GM12878 (cell line): ENCODE data around the gene MTMR10. TPM values are rescaled to one million over a fixed set of nuclear protein-coding genes. Genes with fewer than 3 reads are reported as not detected.
A peak's percentile ranks its signal among the peaks of the same experiment; 100 is the strongest.

Experiments
- BRCA1 ChIP-seq: IDR thresholded peaks from 2 replicates; pipeline ENCODE4 v1.6.1; 2011; ENCODE audit warnings: low read depth, low read length, improper control_type of control experiment
- CHD2 ChIP-seq: IDR thresholded peaks from 2 replicates; pipeline ENCODE4 v1.6.1; 2011; ENCODE audit warnings: low read depth, low read length, improper control_type of control experiment, borderline replicate concordance
- CTCF ChIP-seq, 3 experiments: IDR thresholded peaks in 2 of 3; conservative IDR thresholded peaks in 1 of 3; 2 replicates each; pipeline ENCODE4 v1.5.1; 2011; ENCODE audit warnings: low read depth in 3 of 3, low read length in 3 of 3, mild to moderate bottlenecking in 3 of 3, control low read depth in 2 of 3, moderate library complexity in 2 of 3, inconsistent platforms in 1 of 3, mixed read lengths in 1 of 3; ENCODE audit not compliant: control insufficient read depth in 2 of 3, insufficient read depth in 1 of 3; ENCODE audit errors: extremely low read depth in 1 of 3
- EED ChIP-seq: sonication (generic); IDR thresholded peaks from 2 replicates; pipeline ENCODE4 v1.6.1; 2016; ENCODE audit warnings: antibody characterized with exemption, low read depth
- ETV6 ChIP-seq, 2 experiments: fragments of 450-650 bp in 1 of 2; IDR thresholded peaks in 1 of 2; conservative IDR thresholded peaks in 1 of 2; 2 replicates each; pipeline ENCODE4 v1.6.1; 2014; ENCODE audit warnings: antibody characterized with exemption in 1 of 2, borderline replicate concordance in 1 of 2, low read depth in 1 of 2, mild to moderate bottlenecking in 1 of 2, moderate library complexity in 1 of 2
- HCFC1 ChIP-seq: fragments of 150-350 bp; IDR thresholded peaks from 2 replicates; pipeline ENCODE4 v1.6.1; 2014; ENCODE audit warnings: low read length
- HDGF ChIP-seq: fragments of 450-650 bp; IDR thresholded peaks from 2 replicates; pipeline ENCODE4 v1.6.1; 2016; ENCODE audit warnings: antibody characterized with exemption
- HSF1 ChIP-seq: fragments of 150-350 bp; IDR thresholded peaks from 2 replicates; pipeline ENCODE4 v1.6.1; 2014; ENCODE audit warnings: mild to moderate bottlenecking, low read depth, low read length
- IKZF1 ChIP-seq: fragments of 450-650 bp; conservative IDR thresholded peaks from 2 replicates; pipeline ENCODE4 v1.6.1; 2017; ENCODE audit warnings: antibody characterized with exemption, mild to moderate bottlenecking
- IRF3 ChIP-seq: fragments of 450-650 bp; IDR thresholded peaks from 2 replicates; pipeline ENCODE4 v1.6.1; 2014; ENCODE audit warnings: mild to moderate bottlenecking
- KDM1A ChIP-seq: fragments of 200-600 bp; sonication (generic); IDR thresholded peaks from 2 replicates; pipeline ENCODE4 v1.6.1; 2016; ENCODE audit warnings: borderline replicate concordance
- KLF5 ChIP-seq: fragments of 450-650 bp; IDR thresholded peaks from 2 replicates; pipeline ENCODE4 v1.6.1; 2014; ENCODE audit warnings: mild to moderate bottlenecking; ENCODE audit not compliant: partially characterized antibody
- MTA3 ChIP-seq: IDR thresholded peaks from 2 replicates; pipeline ENCODE4 v1.6.1; 2012; ENCODE audit warnings: low read length, inconsistent platforms, borderline replicate concordance
- NBN ChIP-seq: fragments of 450-650 bp; IDR thresholded peaks from 2 replicates; pipeline ENCODE4 v1.6.1; 2016
- USF1 ChIP-seq: IDR thresholded peaks from 2 replicates; pipeline ENCODE4 v1.6.1; 2011; ENCODE audit warnings: borderline replicate concordance, low read depth, mild to moderate bottlenecking, moderate library complexity, mixed read lengths, low read length; ENCODE audit not compliant: insufficient read depth; ENCODE audit errors: extremely low read length
- ZBED1 ChIP-seq: IDR thresholded peaks from 2 replicates; pipeline ENCODE4 v1.6.1; 2016; ENCODE audit warnings: borderline replicate concordance
- ZZZ3 ChIP-seq: IDR thresholded peaks from 2 replicates; pipeline ENCODE4 v1.6.1; 2011; ENCODE audit warnings: low read depth; ENCODE audit not compliant: control insufficient read depth, insufficient read length
- polyA plus RNA-seq, 11 experiments: library from polyadenylated mRNA; depleted of rRNA in 4 of 11; unstranded in 6 of 11; stranded (reverse) in 5 of 11; fragments of >200 nt; fragmentation: Nextera tagmentation in 4 of 11; fragmentation: Illumina TruSeq in 1 of 11; extraction: Ambion mirVana in 4 of 11; extraction: Trizol in 1 of 11; gene quantifications; 1 replicate in 1 of 11; 2 replicates in 10 of 11; pipeline versions ENCODE4 v1.2.1 to v1.2.3, GENCODE V29; 2011 to 2016; ENCODE audit warnings: inconsistent platforms in 2 of 11, missing spikeins in 2 of 11, low read depth in 1 of 11
- total RNA-seq, 4 experiments: library from RNA; depleted of rRNA in 3 of 4; stranded (reverse); fragments of >200 nt in 3 of 4; fragmentation: Illumina TruSeq in 1 of 4; extraction: Trizol in 1 of 4; gene quantifications; 2 replicates each; pipeline versions ENCODE4 v1.2.1 to v1.2.3, GENCODE V29; 2013 to 2021
- TF ChIP-seq, protein P1 (sequence below): IDR thresholded peaks from 2 replicates; pipeline ENCODE4 v1.6.1; 2012; ENCODE audit warnings: improper control_type of control experiment, low read depth, low read length; ENCODE audit not compliant: insufficient replicate concordance

The MTMR10 gene
- total and polyA plus RNA-seq, 10 of the 15 experiments (the other 5 are each of a cell fraction or from before 2014, with no cell fraction given): 1.9 to 13.6 (median 8.9) TPM

DNA sequence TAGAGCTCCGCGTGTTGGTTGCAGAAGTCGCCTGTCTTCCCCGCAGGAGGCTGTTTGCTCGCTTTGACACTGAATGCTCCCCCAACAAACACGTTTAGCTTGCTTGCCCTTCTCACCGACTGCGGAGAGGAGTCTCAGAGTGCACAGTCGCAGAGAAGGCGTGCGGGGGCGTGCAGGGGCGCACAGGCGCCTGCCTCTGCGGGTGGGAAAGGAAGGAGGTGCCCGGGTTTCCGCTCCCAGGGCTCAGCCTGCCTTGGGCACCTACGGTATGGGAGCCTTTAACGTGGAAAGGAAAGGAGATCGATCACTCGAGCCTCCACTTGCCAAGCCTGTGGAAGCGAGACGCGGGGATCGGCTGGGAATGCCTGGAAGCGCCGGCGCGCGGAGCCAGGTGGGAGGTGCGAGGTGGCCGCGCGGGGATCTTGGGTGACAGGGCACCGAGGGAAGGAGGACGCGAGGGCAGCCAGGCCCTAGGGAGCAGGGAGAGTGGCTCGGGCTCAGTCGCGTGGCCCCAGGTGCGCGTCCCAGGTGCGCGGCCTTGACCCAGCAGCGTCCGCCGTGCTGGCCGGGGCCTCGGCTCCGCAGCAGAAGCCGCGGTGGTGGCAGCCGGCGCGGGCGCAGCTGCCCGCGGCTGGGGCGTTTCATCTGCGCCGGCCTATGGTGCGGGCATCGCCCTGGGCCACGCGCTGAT, 87.8 kb downstream of the MTMR10 start, which contains the start of gene FAN1 (continued):
- TF ChIP-seq, protein P1, sequence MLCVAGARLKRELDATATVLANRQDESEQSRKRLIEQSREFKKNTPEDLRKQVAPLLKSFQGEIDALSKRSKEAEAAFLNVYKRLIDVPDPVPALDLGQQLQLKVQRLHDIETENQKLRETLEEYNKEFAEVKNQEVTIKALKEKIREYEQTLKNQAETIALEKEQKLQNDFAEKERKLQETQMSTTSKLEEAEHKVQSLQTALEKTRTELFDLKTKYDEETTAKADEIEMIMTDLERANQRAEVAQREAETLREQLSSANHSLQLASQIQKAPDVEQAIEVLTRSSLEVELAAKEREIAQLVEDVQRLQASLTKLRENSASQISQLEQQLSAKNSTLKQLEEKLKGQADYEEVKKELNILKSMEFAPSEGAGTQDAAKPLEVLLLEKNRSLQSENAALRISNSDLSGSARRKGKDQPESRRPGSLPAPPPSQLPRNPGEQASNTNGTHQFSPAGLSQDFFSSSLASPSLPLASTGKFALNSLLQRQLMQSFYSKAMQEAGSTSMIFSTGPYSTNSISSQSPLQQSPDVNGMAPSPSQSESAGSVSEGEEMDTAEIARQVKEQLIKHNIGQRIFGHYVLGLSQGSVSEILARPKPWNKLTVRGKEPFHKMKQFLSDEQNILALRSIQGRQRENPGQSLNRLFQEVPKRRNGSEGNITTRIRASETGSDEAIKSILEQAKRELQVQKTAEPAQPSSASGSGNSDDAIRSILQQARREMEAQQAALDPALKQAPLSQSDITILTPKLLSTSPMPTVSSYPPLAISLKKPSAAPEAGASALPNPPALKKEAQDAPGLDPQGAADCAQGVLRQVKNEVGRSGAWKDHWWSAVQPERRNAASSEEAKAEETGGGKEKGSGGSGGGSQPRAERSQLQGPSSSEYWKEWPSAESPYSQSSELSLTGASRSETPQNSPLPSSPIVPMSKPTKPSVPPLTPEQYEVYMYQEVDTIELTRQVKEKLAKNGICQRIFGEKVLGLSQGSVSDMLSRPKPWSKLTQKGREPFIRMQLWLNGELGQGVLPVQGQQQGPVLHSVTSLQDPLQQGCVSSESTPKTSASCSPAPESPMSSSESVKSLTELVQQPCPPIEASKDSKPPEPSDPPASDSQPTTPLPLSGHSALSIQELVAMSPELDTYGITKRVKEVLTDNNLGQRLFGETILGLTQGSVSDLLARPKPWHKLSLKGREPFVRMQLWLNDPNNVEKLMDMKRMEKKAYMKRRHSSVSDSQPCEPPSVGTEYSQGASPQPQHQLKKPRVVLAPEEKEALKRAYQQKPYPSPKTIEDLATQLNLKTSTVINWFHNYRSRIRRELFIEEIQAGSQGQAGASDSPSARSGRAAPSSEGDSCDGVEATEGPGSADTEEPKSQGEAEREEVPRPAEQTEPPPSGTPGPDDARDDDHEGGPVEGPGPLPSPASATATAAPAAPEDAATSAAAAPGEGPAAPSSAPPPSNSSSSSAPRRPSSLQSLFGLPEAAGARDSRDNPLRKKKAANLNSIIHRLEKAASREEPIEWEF: peak; percentile 98
- TF ChIP-seq BRCA1: no peak
- TF ChIP-seq EED: peak; percentile 67
- peak; percentile 76 for TF ChIP-seq HCFC1
- TF ChIP-seq USF1: no peak
- peak; percentile 66; the same call in 1 of the 2 replicates for TF ChIP-seq CHD2
- no peak for TF ChIP-seq MTA3
- no peak for TF ChIP-seq IRF3
- peak; percentile 83 for TF ChIP-seq NBN
- TF ChIP-seq CTCF (IDR thresholded peaks at IDR 0.05 in 2 of 3, conservative IDR thresholded peaks at IDR 0.05 in 1 of 3; ENCODE audit: control insufficient read depth in 2 of 3, extremely low read depth in 1 of 3, insufficient read depth in 1 of 3, low read depth in 3 of 3, low read length in 3 of 3): no peak
- no peak for TF ChIP-seq KDM1A
- TF ChIP-seq ZZZ3: no peak
- TF ChIP-seq IKZF1: peak; percentile 94
- no peak for TF ChIP-seq HSF1
- peak; percentile 59; the same call in 1 of the 2 replicates for TF ChIP-seq HDGF
- TF ChIP-seq KLF5: peak; percentile 53
- no peak for TF ChIP-seq ETV6 (conservative IDR thresholded peaks at IDR 0.05 in 1 of 2, IDR thresholded peaks at IDR 0.05 in 1 of 2; ENCODE audit: borderline replicate concordance in 1 of 2, low read depth in 1 of 2)
- no peak for TF ChIP-seq ZBED1
